GM11168 (cell line): ENCODE results near the gene SORL1.
"Not testable (repeated sequence)": the region's sequence is repeated elsewhere in the genome, so short reads cannot be mapped to it uniquely, and the experiment has no call there.

Source experiments
- in situ Hi-C: fragments of 300-500 bp; cut with MboI; formaldehyde crosslinking; loops from one replicate; pipeline ENCODE4 v1.12.0; 2022; ENCODE audit warnings: low sequenced_read_pairs; ENCODE audit not compliant: unreplicated experiment

The SORL1 gene

GRCh38 chr11:121608545-121609098, 156.5 kb downstream of the SORL1 start:
- in situ Hi-C loops, result no loop called here

GRCh38 chr11:121610706-121611105, 158.6 kb downstream of the SORL1 start:
- in situ Hi-C loops, result no loop called here

GRCh38 chr11:121611242-121611641, 159.1 kb downstream of the SORL1 start:
- in situ Hi-C loops, result no loop called here

- in situ Hi-C loops, result no loop called here
Observed at GRCh38 chr11:121613724-121614123, 161.6 kb downstream of the SORL1 start.

GRCh38 chr11:121614636-121615240, 162.6 kb downstream of the SORL1 start:
- in situ Hi-C loops, result no loop called here

GRCh38 chr11:121615501-121615900, 163.4 kb downstream of the SORL1 start:
- in situ Hi-C loops, result no loop called here

GRCh38 chr11:121618516-121618915, 166.4 kb downstream of the SORL1 start:
- in situ Hi-C loops, result no loop called here

- in situ Hi-C loops, result no loop called here
Observed at GRCh38 chr11:121625777-121626506, 173.8 kb downstream of the SORL1 start.

- in situ Hi-C loops, result no loop called here
Observed at GRCh38 chr11:121626507-121626875, 174.4 kb downstream of the SORL1 start.

GRCh38 chr11:121626980-121627379, 174.9 kb downstream of the SORL1 start:
- in situ Hi-C loops, result no loop called here

- in situ Hi-C loops, result no loop called here
Observed at GRCh38 chr11:121630041-121630440, 177.9 kb downstream of the SORL1 start.

- in situ Hi-C loops, result no loop called here
Observed at GRCh38 chr11:121631456-121631855, 179.3 kb downstream of the SORL1 start.

GRCh38 chr11:121634273-121634672, 182.2 kb downstream of the SORL1 start:
- in situ Hi-C loops, result no loop called here

GRCh38 chr11:121634889-121635288, 182.8 kb downstream of the SORL1 start:
- in situ Hi-C loops, result no loop called here

- in situ Hi-C loops, result no loop called here
Observed at GRCh38 chr11:121636081-121636799, 184.1 kb downstream of the SORL1 start.

- in situ Hi-C loops, result no loop called here
Observed at GRCh38 chr11:121636800-121637176, 184.7 kb downstream of the SORL1 start.

- in situ Hi-C loops, result not testable (repeated sequence)
Observed at GRCh38 chr11:121637587-121637986, 185.5 kb downstream of the SORL1 start.

GRCh38 chr11:121643479-121644186, 191.5 kb downstream of the SORL1 start:
- in situ Hi-C loops, result no loop called here

- in situ Hi-C loops, result no loop called here
Observed at GRCh38 chr11:121644187-121644512, 192.0 kb downstream of the SORL1 start.

- in situ Hi-C loops, result no loop called here
Observed at GRCh38 chr11:121645001-121645400, 192.9 kb downstream of the SORL1 start.

- in situ Hi-C loops, result no loop called here
Observed at GRCh38 chr11:121645596-121645995, 193.5 kb downstream of the SORL1 start.
